ENCODE measurements around the gene ARID1B.

DNA sequence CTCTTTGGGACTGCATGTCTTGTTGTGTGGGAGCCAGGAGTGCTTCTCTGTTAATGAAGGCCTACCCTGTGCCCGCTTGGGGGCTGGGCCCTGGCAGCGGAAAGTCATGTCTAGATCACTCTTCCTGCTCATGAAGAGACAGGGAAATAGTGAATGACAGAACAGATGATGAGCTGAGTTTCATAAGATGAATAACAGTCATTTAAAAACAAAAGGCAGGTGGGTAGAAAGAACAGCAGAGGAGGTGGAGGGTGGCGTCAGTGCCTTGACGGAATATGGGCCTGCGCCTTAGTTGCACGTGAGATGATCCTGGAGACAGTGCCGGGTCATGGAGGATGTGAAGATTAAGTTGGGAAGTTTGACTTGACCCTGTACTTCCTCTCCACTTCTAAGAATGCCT lies 85.5 kb downstream of the ARID1B start:
- TF ChIP-seq, protein P1, sequence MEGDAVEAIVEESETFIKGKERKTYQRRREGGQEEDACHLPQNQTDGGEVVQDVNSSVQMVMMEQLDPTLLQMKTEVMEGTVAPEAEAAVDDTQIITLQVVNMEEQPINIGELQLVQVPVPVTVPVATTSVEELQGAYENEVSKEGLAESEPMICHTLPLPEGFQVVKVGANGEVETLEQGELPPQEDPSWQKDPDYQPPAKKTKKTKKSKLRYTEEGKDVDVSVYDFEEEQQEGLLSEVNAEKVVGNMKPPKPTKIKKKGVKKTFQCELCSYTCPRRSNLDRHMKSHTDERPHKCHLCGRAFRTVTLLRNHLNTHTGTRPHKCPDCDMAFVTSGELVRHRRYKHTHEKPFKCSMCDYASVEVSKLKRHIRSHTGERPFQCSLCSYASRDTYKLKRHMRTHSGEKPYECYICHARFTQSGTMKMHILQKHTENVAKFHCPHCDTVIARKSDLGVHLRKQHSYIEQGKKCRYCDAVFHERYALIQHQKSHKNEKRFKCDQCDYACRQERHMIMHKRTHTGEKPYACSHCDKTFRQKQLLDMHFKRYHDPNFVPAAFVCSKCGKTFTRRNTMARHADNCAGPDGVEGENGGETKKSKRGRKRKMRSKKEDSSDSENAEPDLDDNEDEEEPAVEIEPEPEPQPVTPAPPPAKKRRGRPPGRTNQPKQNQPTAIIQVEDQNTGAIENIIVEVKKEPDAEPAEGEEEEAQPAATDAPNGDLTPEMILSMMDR (conservative IDR thresholded peaks at IDR 0.05; ENCODE audit: low read depth, low read length) = no peak
- no peak for TF ChIP-seq EZH2 (IDR thresholded peaks at IDR 0.05; ENCODE audit: borderline replicate concordance, low read depth, low read length, poor library complexity, severe bottlenecking)
